Skeletal muscle cell (primary cell): ENCODE data around the gene KRTAP5-3.
A peak's percentile ranks its signal among the peaks of the same experiment; 100 is the strongest.

Source experiments
- DNase-seq: peaks from one replicate; pipeline ENCODE4 v3.0.0-alpha.2; 2010; ENCODE audit warnings: low read depth
- H3K4me3 ChIP-seq: 2 replicates; pipeline ENCODE4 v1.5.1; 2011; ENCODE audit warnings: low read depth, mild to moderate bottlenecking, control low read depth, low read length, moderate library complexity

KRTAP5-3 gene

GRCh38 chr11:1558775-1559110 lies 49.5 kb downstream of the KRTAP5-3 start:
- DNase-seq: no peak
- H3K4me3 ChIP-seq: no peak overlapping the region

- H3K4me3 ChIP-seq: no peak overlapping the region
- DNase-seq: peak; percentile 32
These were observed 50.1 kb downstream of the KRTAP5-3 start for GRCh38 chr11:1557904-1558774.
